Loucy (cell line): ENCODE measurements around the gene TGM2.

Source experiments
- H2AFZ ChIP-seq: fragments of 200-600 bp; sonication (generic); 2 replicates; pipeline ENCODE4 v1.6.0; 2016; ENCODE audit warnings: antibody characterized with exemption, mild to moderate bottlenecking, low read length, moderate library complexity
- H3F3A ChIP-seq: fragments of 200-600 bp; 2 replicates; pipeline ENCODE4 v1.6.0; 2016; ENCODE audit warnings: antibody characterized with exemption, low read depth, mild to moderate bottlenecking
- H3K27me3 ChIP-seq: fragments of 200-600 bp; sonication (generic); 2 replicates; pipeline ENCODE4 v1.6.1; 2014; ENCODE audit warnings: low read length, mild to moderate bottlenecking; ENCODE audit not compliant: insufficient read depth, poor library complexity, severe bottlenecking
- H3K36me3 ChIP-seq: fragments of 200-600 bp; sonication (generic); 2 replicates; pipeline ENCODE4 v1.6.1; 2016; ENCODE audit warnings: low read length; ENCODE audit not compliant: insufficient read depth
- H3K4me1 ChIP-seq: fragments of 200-600 bp; sonication (generic); 2 replicates; pipeline ENCODE4 v1.5.1; 2014; ENCODE audit warnings: low read length, mild to moderate bottlenecking; ENCODE audit not compliant: insufficient read depth, poor library complexity, severe bottlenecking
- H3K4me2 ChIP-seq: fragments of 200-600 bp; sonication (generic); 2 replicates; pipeline ENCODE4 v1.6.0; 2014; ENCODE audit warnings: antibody characterized with exemption, low read length, low read depth, mild to moderate bottlenecking; ENCODE audit not compliant: poor library complexity, severe bottlenecking
- H3K4me3 ChIP-seq: fragments of 200-600 bp; sonication (generic); 2 replicates; pipeline ENCODE4 v1.5.1; 2014; ENCODE audit warnings: low read length, mild to moderate bottlenecking, mixed read lengths; ENCODE audit not compliant: poor library complexity, severe bottlenecking
- H3K79me2 ChIP-seq: fragments of 200-600 bp; sonication (generic); 2 replicates; pipeline ENCODE4 v1.6.1; 2014; ENCODE audit warnings: low read length; ENCODE audit not compliant: insufficient read depth
- H3K9ac ChIP-seq: fragments of 200-600 bp; sonication (generic); 2 replicates; pipeline ENCODE4 v1.6.0; 2014; ENCODE audit warnings: mild to moderate bottlenecking, low read depth, low read length, moderate library complexity; ENCODE audit not compliant: poor library complexity, severe bottlenecking
- H3K9me2 ChIP-seq: fragments of 200-600 bp; sonication (generic); replicated peaks from 2 replicates; pipeline ENCODE4 v1.6.1; 2016; ENCODE audit warnings: low read depth, low read length, mixed read lengths
- H3K9me3 ChIP-seq: fragments of 200-600 bp; sonication (generic); 2 replicates; pipeline ENCODE4 v1.6.1; 2014; ENCODE audit warnings: mild to moderate bottlenecking, antibody characterized with exemption, low read length, low read depth; ENCODE audit not compliant: insufficient read depth
- H4K20me1 ChIP-seq: fragments of 200-600 bp; sonication (generic); 2 replicates; pipeline ENCODE4 v1.6.0; 2014; ENCODE audit warnings: antibody characterized with exemption, low read length, mild to moderate bottlenecking; ENCODE audit not compliant: insufficient read depth, poor library complexity, severe bottlenecking
- CTCF ChIP-seq: fragments of 200-600 bp; sonication (generic); conservative IDR thresholded peaks from 2 replicates; pipeline ENCODE4 v1.5.1; 2014; ENCODE audit warnings: mild to moderate bottlenecking, antibody characterized with exemption, low read length
- EZH2phosphoT487 ChIP-seq: fragments of 200-600 bp; IDR thresholded peaks from 2 replicates; pipeline ENCODE4 v1.6.1; 2018; ENCODE audit warnings: antibody characterized with exemption, mild to moderate bottlenecking, moderate library complexity, borderline replicate concordance

Gene TGM2

GRCh38 chr20:38162878-38163875, 1.9 kb downstream of the TGM2 start:
- H3K4me2 ChIP-seq = no peak overlapping the region

GRCh38 chr20:38162149-38162548, 2.9 kb downstream of the TGM2 start:
- Histone ChIP-seq H3K9me2 (no peaks in the 10 kb centered on the region), H3K4me1 (no peaks in the 10 kb centered on the region), H4K20me1 (no peaks in the 10 kb centered on the region), H3K36me3 (no peaks in the 10 kb centered on the region), H3K9ac (no peak overlapping the region), H3K4me2 (no peak overlapping the region), H3K27me3 (no peaks in the 10 kb centered on the region), H3K4me3 (no peak overlapping the region), H3F3A (no peaks in the 10 kb centered on the region), H3K79me2 (no peaks in the 10 kb centered on the region), H3K9me3 (no peaks in the 10 kb centered on the region), H2AFZ (no peak overlapping the region)
- TF ChIP-seq CTCF (no peak), EZH2phosphoT487 (no peak)

More at GRCh38 chr20:38162878-38163875, 1.9 kb downstream of the TGM2 start:
- Histone ChIP-seq H3K9me2 (no peaks in the 10 kb centered on the region), H3K4me1 (no peaks in the 10 kb centered on the region), H3K27me3 (no peaks in the 10 kb centered on the region), H3K9ac (no peak overlapping the region), H3K36me3 (no peaks in the 10 kb centered on the region), H2AFZ (no peak overlapping the region), H3K79me2 (no peaks in the 10 kb centered on the region), H3K4me3 (no peak overlapping the region), H4K20me1 (no peaks in the 10 kb centered on the region), H3F3A (no peaks in the 10 kb centered on the region), H3K9me3 (no peaks in the 10 kb centered on the region)
- TF ChIP-seq EZH2phosphoT487 (no peak), CTCF (no peak)

DNA sequence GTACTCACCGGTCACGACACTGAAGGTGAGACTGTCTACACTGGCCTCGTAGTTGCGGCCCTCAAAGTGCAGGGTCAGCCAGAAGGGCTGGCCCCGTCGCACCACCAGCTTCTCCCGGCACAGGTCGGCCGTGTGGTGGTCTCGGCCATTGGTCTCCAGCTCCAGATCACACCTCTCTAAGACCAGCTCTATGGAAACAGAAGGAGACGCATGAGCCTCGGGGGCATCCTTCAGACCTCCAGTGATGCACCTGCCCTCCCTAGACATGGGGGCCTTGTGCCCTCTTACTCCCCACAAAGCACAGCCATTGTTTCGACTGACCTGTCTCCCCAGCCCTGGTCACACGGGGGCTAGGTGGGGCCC, 3.7 kb downstream of the TGM2 start:
- H3K4me2 ChIP-seq = no peak overlapping the region
- H3K4me1 ChIP-seq = no peaks in the 10 kb centered on the region
- H3K27me3 ChIP-seq = no peaks in the 10 kb centered on the region

More for the DNA sequence above, 3.7 kb downstream of the TGM2 start:
- Histone ChIP-seq H2AFZ (no peak overlapping the region), H3K9me3 (no peaks in the 10 kb centered on the region), H3K36me3 (no peaks in the 10 kb centered on the region), H3K79me2 (no peaks in the 10 kb centered on the region), H4K20me1 (no peaks in the 10 kb centered on the region), H3F3A (no peaks in the 10 kb centered on the region), H3K9ac (no peak overlapping the region), H3K9me2 (no peaks in the 10 kb centered on the region), H3K4me3 (no peak overlapping the region)
- no peak for TF ChIP-seq EZH2phosphoT487
- no peak for TF ChIP-seq CTCF
